IPS DF 6.9 (cell line): ENCODE measurements around the gene AIFM3.
"Not testable (repeated sequence)": the region's sequence is repeated elsewhere in the genome, so short reads cannot be mapped to it uniquely, and the experiment has no call there.

Experiments
- DNase-seq: peaks from one replicate; pipeline ENCODE4 v3.0.0-alpha.2; 2013; ENCODE audit warnings: low read depth, low spot score
- H3K27ac ChIP-seq: one replicate; pipeline ENCODE4 v1.5.1; 2013; ENCODE audit warnings: low read length, control low read depth
- H3K27me3 ChIP-seq: 2 replicates; pipeline ENCODE4 v1.6.1; 2013; ENCODE audit warnings: mild to moderate bottlenecking, low read length; ENCODE audit not compliant: control insufficient read depth, insufficient read depth
- H3K36me3 ChIP-seq: 2 replicates; pipeline ENCODE4 v1.6.1; 2013; ENCODE audit warnings: low read length; ENCODE audit not compliant: control insufficient read depth, insufficient read depth
- H3K4me1 ChIP-seq: 2 replicates; pipeline ENCODE4 v1.6.1; 2013; ENCODE audit warnings: low read length; ENCODE audit not compliant: control insufficient read depth, insufficient read depth
- H3K4me3 ChIP-seq: 2 replicates; pipeline ENCODE4 v1.5.1; 2013; ENCODE audit warnings: mild to moderate bottlenecking, low read length
- H3K9me3 ChIP-seq: 2 replicates; pipeline ENCODE4 v1.6.1; 2013; ENCODE audit warnings: low read length, inconsistent platforms; ENCODE audit not compliant: control insufficient read depth, insufficient read depth
- WGBS: extraction: QIAGEN DNeasy Blood & Tissue Kit; methylation state at CpG from one replicate; pipeline ENCODE4 v1.1.7; 2013; ENCODE audit warnings: mixed read lengths, missing lambda C conversion rate; ENCODE audit not compliant: insufficient read length, insufficient coverage; 5-methylcytosine and 5-hydroxymethylcytosine counted together

The AIFM3 gene

GRCh38 chr22:20965888-20966855 lies 883 bp upstream of the AIFM3 start:
- H3K4me1 ChIP-seq: peaks cover 4% of the 10 kb centered on the region
- H3K4me3 ChIP-seq: no peak overlapping the region
- H3K27ac ChIP-seq: no peak overlapping the region
- no CpG with 5 or more reads among the region's 13 CpGs for WGBS
- DNase-seq: no peak
- peaks cover 35% of the 10 kb centered on the region for H3K27me3 ChIP-seq
- H3K9me3 ChIP-seq: no peaks in the 10 kb centered on the region
- H3K36me3 ChIP-seq: no peaks in the 10 kb centered on the region

DNA sequence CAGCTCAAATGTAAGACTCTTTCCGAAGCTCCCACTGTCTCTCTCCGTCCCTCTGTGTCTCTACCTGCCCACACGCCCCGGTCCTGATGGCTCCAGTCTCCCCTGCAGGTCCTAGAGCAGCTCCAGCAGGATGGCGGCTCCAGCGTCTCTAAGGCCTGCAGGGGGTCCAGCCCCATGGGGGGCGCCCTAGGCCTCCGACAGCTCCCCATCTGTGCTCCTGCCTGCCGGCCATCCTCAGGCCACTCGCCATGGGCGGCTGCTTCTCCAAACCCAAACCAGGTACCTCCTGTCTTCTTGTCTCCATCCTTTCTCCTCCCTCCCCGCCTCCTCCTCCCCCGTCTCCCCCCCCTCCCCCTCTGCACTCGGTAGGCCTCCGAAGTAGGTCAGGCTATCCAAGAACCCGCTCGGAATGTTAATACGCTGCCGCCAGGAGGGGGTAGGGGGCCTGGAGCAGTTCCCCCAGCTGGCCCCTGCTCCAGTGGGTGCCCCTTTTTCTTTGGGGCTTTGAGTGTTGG lies 699 bp downstream of the AIFM3 start:
- DNase-seq: no peak
- no CpG with 5 or more reads among the region's 19 CpGs for WGBS
- Histone ChIP-seq H3K27ac (no peak overlapping the region), H3K9me3 (no peaks in the 10 kb centered on the region), H3K36me3 (no peaks in the 10 kb centered on the region), H3K4me3 (no peak overlapping the region), H3K4me1 (peaks cover 6% of the 10 kb centered on the region), H3K27me3 (peaks cover 35% of the 10 kb centered on the region)

GRCh38 chr22:20968281-20968977 lies 1.4 kb downstream of the AIFM3 start:
- no peak overlapping the region for H3K4me3 ChIP-seq
- no peak for DNase-seq
- no peaks in the 10 kb centered on the region for H3K36me3 ChIP-seq
- H3K4me1 ChIP-seq: peaks cover 6% of the 10 kb centered on the region
- no peak overlapping the region for H3K27ac ChIP-seq
- WGBS: no CpG with 5 or more reads among the region's 7 CpGs
- H3K9me3 ChIP-seq: no peaks in the 10 kb centered on the region
- peaks cover 35% of the 10 kb centered on the region for H3K27me3 ChIP-seq

DNA sequence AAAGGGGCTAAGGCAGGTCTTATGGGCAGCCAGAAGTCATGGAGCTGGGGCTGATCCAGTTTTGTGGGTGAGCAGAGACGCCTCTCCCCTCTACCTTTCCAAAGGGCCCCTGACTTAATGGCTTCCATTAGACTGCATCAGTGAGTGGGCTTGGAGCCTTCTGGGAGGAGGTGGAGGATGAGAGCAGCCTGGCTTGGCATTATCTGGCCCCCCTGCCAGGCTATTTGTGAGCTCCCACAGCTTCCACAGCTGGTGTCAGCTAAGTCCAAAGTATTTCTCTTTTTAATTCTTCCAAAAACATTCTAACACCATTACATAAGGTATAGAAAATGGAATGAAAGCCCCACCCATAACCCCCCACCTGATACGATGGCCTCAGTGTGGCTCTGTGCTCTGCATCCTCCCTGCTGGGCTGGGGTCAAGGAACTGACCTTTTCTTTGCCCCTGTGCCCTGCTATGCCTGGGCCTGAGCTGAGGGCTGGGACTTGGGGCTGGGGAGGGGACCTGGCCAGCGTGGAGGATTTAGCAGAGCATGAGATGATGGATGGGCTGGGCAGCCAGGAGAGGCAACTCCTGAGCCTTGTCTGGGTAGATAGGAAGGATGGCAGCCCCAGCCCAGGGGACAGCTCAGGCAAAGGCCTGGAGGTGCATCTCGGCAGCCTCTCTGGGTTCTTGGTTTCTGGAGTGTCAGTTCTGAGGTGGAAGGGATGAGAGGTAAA lies 4.0 kb downstream of the AIFM3 start:
- no peak for DNase-seq
- Histone ChIP-seq H3K4me1 (peaks cover 6% of the 10 kb centered on the region), H3K4me3 (no peak overlapping the region), H3K9me3 (no peaks in the 10 kb centered on the region), H3K36me3 (no peaks in the 10 kb centered on the region), H3K27ac (no peak overlapping the region), H3K27me3 (peaks cover 12% of the 10 kb centered on the region; the same call in 1 of the 2 replicates)
- no CpG with 5 or more reads among the region's 4 CpGs for WGBS

- not testable (repeated sequence) for DNase-seq, H3K27ac ChIP-seq, H3K4me1 ChIP-seq, H3K9me3 ChIP-seq, H3K36me3 ChIP-seq, H3K27me3 ChIP-seq, H3K4me3 ChIP-seq
- no CpG with 5 or more reads among the region's 11 CpGs for WGBS
Measured at GRCh38 chr22:20972014-20972694, 5.1 kb downstream of the AIFM3 start.

DNA sequence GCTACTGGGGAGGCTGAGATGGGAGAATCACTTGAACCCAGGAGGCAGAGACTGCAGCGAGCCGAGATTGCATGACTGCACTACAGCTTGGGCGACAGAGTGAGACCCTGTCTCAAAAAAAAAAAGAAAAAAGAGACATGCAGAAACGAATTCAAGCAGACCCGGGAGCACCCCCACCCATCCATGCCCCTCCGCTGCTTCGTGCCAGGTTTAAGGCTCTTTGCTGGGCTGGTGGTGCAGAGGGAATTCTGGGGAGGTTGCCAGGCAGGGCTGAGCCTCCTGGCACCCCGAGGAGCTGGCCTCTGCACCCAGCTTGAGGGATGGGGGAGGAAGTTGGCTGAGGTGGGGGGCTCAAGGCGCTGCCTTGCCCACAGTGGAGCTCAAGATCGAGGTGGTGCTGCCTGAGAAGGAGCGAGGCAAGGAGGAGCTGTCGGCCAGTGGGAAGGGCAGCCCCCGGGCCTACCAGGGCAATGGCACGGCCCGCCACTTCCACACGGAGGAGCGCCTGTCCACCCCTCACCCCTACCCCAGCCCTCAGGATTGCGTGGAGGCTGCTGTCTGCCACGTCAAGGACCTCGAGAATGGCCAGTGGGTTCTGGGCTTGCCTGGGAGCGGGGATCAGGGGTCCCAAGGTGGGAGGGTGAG lies 6.0 kb downstream of the AIFM3 start:
- DNase-seq: no peak
- Histone ChIP-seq H3K9me3 (no peaks in the 10 kb centered on the region), H3K27ac (no peak overlapping the region), H3K4me3 (no peak overlapping the region), H3K36me3 (no peaks in the 10 kb centered on the region), H3K27me3 (peaks cover 3% of the 10 kb centered on the region; the same call in 1 of the 2 replicates), H3K4me1 (peaks cover 4% of the 10 kb centered on the region)
- no CpG with 5 or more reads among the region's 21 CpGs for WGBS

DNA sequence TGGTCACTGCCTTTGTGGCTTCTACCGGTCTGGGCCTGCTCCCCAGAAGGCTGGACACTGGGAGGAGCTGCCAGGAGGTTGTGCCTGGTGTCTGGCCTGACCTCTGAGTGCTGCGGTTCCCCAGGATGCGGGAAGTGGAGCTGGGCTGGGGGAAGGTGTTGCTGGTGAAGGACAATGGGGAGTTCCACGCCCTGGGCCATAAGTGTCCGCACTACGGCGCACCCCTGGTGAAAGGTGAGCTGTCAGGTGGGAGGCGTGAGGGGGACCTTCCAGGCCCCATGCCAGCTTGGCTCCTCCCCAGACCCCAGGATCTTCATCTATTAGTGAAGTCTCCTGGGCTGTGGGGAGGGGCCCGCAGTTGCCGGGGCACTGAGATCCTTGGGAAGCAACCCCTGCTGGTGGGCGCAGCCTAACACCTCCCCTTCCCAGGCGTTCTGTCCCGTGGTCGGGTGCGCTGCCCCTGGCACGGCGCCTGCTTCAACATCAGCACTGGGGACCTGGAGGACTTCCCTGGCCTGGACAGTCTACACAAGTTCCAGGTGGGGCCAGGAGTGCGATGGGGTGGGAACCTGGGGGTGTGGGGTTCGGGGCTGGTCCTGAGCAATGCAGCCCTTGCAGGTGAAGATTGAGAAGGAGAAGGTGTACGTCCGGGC lies 6.7 kb downstream of the AIFM3 start:
- Histone ChIP-seq H3K27ac (no peak overlapping the region), H3K36me3 (no peaks in the 10 kb centered on the region), H3K27me3 (peaks cover under 1% of the 10 kb centered on the region; the same call in 1 of the 2 replicates), H3K9me3 (no peaks in the 10 kb centered on the region), H3K4me3 (no peak overlapping the region), H3K4me1 (peaks cover 2% of the 10 kb centered on the region; the same call in 1 of the 2 replicates)
- DNase-seq: no peak
- WGBS: no CpG with 5 or more reads among the region's 21 CpGs

DNA sequence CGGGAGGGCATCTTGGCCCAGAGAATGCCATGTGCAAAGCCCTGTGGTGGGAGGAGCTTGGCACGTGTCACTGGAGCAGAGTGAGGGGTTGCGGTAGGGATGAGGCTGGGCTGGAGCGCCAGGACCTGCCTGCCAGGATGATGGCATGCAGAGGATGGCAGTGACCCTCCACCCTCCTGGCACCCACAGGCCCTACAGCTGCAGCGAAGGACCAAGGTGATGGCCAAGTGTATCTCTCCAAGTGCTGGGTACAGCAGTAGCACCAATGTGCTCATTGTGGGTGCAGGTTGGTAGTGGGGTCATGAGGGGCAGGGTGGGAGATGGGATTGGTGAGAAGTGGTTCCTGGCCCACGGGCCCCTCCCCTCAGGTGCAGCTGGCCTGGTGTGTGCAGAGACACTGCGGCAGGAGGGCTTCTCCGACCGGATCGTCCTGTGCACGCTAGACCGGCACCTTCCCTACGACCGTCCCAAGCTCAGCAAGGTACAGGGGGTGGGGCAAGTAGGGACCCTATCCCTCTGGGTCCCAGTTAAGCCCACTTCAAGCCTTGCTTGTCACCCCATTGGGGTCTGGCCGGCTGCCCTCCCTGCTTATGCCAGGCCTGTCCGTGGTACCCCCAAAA lies 7.4 kb downstream of the AIFM3 start:
- no CpG with 5 or more reads among the region's 16 CpGs for WGBS
- H3K4me1 ChIP-seq: peaks cover 2% of the 10 kb centered on the region; the same call in 1 of the 2 replicates
- DNase-seq: no peak
- no peak overlapping the region for H3K27ac ChIP-seq
- H3K9me3 ChIP-seq: no peaks in the 10 kb centered on the region
- H3K36me3 ChIP-seq: no peaks in the 10 kb centered on the region
- no peaks in the 10 kb centered on the region; the same call in 1 of the 2 replicates for H3K27me3 ChIP-seq
- H3K4me3 ChIP-seq: no peak overlapping the region
